NCI-H2107 treated with DMSO at 0.1 percent for 48 hours (cell line): ENCODE data around the gene RHEX.
"Not testable (repeated sequence)": the region's sequence is repeated elsewhere in the genome, so short reads cannot be mapped to it uniquely, and the experiment has no call there.

Experiments used
- DNase-seq: peaks from one replicate; lab custom pipeline; 2025; ENCODE audit not compliant: unreplicated experiment; lab: John Stamatoyannopoulos, UW

RHEX gene

DNA sequence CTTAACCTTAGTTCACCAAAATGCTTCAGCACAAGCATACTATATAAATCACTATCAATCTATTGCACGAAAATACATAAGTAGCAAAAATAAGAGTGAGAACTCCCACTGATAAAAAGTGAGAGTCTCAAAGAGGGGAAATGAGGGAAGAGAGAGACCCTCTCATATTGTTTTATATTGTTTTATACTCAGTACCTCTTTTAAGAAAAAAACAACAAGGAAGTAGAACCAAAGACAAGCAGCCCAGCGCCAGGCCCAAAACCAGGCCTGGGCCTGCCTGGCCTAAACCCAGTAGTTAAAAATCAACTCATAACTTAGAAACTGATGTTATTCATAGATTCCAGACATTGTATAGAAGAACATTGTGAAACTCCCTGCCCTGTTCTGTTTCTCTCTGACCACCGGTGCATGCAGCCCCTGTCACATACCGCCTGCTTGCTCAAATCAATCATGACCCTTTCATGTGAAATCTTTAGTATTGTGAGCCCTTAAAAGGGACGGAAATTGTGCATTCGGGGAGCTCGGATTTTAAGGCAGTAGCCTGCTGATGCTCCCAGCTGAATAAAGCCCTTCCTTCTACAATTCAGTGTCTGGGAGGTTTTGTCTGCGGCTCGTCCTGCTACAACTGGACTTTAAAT is 5.4 kb downstream of the RHEX start:
- not testable (repeated sequence) for DNase-seq

DNA sequence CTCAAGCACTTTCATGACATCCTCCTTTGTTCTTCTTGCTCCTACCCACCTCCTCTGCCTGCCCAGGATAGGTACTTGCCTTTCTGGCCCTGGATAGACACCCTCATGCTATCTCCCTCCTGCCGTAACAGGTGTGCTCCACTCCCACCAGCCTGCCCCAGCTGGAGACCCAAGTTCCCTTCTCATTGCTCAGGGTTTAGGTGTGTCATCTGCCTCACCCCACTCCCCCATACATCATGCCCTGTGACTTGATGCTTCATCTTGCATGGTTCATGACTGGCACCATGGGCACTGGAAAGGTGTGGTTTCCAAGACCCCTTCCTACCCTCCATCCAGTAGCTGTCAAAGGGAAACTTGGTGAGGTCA is 5.9 kb downstream of the RHEX start:
- no peak for DNase-seq

DNA sequence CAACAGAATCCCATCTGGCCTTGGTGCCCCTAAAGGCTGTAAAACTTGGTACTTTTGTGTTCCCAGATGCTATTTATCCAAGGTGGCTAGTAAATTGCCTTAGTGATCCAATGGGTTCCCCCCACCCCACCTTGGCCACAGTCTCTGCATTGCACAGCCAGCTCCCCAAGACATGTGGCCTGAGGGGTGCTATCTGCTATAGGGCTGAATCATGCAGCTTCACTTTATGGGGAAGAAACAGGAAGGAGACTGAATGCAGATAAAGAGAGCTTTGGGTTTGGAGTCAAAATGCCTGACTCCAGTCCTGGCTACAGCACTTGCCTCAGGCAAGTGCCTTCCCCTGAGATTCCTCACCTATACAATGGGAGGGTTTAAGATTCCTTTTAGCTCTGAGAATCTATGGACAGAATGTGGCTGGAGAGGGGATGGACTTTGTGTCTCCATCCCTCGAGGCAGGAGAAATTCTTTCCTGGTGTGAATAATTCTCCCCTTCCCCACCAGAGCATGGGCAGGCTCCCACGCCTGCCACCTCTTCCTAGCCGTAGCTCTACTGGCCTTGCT is 6.5 kb downstream of the RHEX start:
- no peak for DNase-seq

DNA sequence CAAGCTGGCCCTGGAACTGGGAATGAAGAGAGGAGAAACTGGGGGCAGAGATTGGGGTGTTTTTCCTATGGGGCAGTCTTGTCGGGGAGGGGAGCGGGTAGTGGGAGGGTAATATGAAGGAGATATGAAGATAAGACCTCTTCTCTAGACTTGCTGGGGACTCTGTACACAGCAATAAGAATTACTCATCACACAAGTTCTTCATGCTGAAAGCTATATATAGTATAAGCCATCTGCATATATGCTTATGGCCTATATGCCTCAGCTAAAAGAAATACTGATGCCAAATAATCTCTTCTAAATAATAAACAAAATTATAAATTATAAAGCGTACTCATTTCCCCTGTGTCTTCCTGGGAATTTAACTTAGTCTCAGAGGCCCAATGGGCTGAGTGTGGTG is 7.9 kb downstream of the RHEX start:
- DNase-seq = no peak

DNA sequence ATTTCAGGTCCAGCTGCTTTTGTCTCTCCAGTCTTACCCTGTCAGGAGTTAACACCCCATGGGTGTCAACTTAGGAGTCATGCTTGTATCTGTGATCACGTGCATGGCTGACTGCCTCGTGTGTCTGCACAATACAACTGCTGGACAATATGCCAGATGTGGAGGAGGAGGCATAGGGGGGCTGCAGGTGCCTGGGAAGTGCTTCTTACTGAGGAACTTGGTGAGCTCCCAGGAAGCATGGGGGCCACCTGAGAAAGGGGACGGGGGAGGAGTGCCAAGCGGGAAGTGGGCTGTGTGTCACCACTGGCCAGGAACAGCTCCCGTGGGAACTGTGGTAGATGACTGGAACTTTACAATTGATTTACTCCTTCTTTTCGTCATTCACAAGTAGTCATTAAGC is 9.5 kb downstream of the RHEX start:
- DNase-seq = no peak

DNA sequence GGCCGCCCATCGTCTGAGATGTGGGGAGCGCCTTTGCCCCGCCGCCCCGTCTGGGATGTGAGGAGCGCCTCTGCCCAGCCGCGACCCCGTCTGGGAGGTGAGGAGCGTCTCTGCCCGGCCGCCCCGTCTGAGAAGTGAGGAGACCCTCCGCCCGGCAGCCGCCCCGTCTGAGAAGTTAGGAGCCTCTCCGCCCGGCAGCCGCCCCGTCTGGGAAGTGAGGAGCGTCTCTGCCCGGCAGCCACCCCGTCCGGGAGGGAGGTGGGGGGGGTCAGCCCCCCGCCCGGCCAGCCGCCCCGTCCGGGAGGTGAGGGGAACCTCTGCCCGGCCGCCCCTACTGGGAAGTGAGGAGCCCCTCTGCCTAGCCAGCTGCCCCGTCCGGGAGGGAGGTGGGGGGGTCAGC is 11.0 kb downstream of the RHEX start:
- DNase-seq = not testable (repeated sequence)

DNA sequence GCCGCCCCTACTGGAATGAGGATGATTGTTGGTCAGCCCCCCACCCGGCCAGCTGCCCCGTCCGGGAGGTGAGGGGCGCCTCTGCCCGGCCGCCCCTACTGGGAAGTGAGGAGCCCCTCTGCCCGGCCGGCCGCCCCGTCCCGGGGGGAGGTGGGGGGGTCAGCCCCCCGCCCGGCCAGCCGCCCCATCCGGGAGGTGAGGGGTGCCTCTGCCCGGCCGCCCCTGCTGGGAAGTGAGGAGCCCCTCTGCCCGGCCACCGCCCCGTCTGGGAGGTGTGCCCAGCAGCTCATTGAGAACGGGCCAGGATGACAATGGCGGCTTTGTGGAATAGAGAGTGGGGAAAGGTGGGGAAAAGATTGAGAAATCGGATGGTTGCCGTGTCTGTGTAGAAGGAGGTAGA is 11.5 kb downstream of the RHEX start:
- not testable (repeated sequence) for DNase-seq

DNA sequence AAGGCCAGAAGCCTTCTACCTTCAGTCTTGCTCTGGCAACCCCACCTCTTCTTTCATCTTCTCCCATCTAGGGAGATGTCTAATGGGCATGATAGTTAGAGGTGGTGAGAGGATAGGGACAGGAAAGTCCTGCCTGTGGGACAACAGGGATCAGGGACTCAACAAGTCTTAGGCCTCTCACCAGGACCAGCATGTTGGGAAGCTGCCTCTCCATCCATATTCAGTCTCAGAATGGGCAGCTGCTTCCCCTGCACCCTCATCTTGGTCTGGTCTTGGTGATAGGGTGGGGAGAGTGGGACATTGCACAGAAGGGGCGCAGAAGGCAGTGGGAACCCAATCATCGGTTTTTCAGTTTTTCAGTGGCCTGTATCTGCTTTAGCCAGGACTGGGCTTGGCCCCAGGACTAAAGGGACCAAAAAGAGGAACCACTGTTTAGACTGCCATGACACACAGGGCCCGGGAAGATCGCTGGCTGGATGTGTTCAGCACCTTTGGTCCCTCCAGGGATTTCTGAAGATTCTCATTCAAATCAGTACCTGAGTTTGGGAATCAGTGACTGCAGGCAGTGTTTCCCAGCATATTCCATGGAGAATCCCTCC is 12.7 kb downstream of the RHEX start:
- DNase-seq = no peak

DNA sequence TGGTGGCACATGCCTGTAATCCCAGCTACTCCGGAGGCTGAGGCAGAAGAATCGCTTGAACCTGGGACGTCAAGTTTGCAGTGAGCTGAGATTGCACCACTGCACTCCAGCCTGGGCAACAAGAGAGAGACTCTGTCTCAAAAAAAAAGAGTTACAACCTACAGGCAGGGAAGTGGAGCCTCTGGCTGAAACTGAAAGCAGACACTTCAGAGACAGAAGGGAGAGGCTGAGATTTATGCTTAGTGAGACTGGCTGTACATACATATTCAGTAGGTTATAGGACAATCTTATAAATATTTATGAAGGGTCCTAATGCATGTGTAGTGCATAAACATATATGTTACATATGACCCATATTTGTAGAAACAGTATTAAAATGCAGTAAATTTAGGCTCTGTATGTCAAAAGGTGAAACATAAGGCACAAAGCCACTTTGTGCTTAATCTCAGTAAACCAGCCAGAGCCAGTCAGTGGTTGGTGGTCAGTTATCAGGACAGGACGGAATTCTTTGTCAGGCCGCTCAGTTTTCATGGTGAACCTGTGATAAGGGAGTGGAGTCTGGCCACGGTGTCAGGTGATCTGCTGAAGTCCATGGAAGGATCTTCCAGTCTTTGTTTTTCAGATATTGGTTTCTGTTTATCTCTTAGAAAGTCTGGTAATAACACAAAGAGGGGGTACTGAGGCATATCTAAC is 13.7 kb downstream of the RHEX start:
- DNase-seq = no peak

DNA sequence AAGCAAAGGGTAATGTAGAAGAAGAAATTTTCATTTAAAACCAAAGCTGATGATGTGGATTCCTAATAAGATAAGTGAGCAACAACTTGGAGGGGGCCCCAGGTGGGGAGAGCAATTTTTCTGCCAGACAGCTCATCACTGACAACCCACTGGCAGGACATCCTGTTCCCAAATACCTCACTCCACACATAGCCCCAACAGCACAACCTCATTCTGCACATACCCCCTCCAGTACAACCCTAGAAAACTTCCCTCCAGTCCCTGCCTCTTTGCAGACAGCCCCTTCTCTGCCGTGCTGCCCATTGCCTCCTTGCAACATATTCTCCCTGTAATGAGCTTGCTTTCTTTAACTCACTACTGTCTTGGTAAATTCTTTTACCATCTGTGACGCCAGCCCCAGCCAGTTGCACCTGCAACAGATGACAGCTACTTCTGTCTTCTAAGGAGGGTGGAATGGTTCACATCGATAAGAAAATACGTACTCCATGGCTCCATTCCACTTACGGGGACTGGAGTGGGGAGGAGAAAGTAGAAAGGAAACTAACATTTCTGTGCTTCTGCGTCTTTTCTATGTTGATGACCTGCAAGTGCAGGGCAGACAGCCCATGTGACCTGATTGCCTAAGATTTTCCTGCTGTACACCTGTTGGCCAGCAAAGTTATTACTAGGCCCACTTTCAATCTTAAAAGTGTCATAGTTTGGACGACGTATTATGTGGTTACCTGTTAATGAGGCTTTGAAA is 14.7 kb downstream of the RHEX start:
- no peak for DNase-seq

DNA sequence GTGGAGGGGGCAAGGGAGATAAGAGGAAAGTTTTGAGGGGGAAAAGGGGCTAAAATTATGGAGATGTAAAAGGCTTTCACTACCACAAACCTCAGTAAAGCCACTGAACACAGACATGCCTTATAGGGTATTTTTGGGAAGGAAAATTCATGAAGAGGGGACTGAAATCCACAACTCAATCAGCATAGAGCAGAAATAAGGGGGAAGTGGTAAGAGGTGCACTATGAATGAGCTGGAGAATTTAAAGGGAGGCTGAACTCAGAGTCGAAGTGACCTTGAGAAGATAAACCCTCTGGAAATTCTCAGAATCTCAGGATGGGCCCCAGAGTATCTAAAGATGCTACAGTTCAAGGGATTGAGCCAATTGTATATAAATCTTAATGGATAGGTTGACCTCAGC is 15.3 kb downstream of the RHEX start:
- no peak for DNase-seq

DNA sequence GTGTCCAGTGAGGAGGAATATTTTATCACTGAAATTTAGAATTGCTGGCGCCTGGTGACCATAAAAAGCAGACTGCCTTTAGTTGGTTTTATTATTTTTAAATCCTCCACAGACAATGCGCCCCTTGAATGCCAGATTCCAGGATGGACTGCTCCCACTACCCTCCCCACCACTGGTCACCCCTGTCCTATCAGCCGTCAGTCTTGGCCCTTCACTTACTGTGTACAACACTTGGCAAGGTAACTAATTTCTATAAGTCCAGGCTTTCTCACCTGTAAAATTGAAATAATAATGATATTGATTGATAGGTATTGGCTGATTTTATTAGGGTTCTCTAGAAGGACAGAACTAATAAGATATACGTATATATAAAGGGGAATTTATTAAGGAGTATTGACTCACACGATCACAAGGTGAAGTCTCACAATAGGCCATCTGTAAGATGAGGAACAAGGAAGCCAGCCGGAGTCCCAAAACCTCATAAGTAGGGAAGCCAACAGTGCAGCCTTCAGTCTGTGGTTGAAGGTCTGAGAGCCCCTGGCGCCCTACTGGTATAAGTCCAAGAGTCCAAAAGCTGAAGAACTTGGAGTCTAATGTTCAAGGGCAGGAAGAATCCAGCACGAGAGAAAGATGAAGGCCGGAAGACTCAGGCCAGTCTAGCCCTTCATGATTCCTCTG is 17.8 kb downstream of the RHEX start:
- DNase-seq = no peak

DNA sequence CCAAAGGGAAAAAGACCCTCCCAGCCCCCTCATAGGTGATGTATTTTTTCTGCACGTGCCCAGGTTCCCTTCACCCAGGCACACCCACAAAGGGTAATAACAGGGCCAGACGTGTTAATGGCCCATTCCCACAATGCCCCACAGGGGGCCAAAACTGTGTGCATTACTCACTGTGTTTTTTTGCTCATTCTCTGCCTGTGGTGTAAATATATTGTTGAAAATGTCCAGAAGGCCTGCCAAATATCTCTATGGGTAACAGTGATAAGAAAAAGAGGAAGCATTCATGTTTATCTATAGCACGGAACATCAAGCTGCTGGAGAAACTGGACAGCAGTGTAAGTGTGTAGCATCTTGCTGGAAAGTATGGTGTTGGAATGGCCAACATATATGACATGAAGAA is 21.9 kb downstream of the RHEX start:
- no peak for DNase-seq

DNA sequence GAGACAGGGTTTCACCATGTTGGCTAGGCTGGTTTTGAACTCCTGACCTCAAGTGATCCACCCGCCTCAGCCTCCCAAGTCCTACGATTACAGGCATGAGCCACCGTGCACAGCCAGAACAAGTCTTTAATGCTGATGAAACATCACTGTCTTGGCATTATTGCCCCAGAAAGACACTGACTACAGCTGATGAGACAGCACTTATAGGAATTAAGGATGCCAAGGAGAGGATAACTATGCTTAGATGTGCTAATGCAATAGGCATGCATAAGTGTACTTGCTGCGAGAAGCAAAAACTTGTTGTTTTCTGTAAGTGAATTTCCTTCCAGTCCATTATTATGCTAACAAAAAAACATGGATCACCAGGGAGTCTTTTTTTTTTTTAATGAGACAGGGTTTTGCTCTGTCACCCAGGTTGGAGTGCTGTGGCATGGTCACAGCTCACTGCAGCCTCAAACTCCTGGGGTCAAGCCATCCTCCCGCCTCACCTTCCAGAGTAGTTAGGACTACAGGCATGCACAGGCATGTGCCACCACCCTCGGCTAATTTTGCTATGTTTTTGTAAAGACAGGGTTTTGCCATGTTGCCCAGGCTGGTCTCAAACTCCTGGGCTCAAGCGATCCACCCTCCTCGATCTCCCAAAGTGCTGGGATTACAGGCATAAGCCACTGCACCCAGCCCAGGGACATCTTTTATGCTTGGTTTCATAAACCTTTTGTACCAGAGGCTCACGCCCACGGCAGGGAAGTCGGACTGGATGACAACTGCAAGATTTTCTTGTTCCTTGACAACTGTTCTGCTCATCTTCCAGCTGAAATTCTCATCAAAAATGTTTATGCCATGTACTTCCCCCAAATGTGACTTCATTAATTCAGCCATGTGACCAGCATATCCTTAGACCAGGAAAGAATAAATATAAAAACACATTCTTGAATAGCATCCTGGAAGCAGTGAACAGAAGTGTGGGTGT is 23.1 kb downstream of the RHEX start:
- DNase-seq = no peak

DNA sequence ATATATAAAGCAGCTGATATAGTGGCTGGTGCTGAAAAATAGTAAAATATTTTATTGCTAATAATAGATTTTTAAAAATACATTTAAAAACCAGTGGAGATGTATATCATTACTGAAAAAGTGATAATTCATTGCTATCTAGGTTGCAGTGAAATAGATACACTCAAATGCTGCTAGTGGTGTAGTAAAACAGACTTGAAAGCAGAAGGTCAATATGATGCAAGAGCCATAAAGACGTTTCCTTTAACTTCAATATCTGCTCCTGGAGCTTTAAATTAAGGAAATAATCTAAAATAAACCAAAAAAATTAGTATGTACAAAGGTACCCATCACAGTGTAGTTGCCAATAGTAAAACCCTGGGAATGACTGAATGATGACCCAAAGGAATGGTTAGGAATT is 26.2 kb downstream of the RHEX start:
- DNase-seq = no peak

DNA sequence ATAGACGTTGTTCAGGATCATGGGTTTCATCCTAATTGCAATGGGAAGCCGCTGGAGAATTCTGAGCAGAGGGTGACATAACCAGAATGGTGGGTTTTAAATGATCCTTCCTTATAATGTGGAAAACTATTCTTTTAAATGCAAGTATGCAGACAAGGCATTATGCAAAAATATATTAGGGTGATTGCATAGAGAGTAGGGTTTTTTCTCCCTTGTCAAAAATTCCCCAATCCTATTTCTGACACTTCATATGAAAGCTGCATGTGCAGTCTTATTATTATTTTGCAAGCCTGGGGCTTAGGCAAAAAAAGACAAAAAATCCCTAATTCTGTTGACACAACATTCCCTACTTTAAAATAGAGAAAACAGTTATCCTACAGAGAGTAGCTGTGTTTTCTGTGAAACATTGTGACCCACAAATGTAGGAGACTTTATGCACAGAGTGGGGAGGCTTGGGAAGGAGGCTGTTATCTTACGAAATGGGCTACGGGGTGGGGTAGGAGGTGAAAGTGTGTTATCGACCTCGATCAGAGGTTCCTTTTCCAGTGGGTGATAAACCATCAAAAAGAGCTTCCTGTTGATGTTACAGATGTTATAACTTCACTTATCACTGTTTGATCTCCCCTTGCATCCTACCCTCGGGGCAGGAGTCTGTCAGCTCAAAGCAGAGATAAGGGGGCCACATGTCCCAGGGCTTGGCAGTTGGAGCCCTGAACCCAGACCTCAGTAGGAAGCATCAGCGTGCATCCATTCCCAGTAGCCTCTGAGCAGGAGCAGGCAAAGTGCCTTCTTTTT is 27.2 kb downstream of the RHEX start:
- no peak for DNase-seq

DNA sequence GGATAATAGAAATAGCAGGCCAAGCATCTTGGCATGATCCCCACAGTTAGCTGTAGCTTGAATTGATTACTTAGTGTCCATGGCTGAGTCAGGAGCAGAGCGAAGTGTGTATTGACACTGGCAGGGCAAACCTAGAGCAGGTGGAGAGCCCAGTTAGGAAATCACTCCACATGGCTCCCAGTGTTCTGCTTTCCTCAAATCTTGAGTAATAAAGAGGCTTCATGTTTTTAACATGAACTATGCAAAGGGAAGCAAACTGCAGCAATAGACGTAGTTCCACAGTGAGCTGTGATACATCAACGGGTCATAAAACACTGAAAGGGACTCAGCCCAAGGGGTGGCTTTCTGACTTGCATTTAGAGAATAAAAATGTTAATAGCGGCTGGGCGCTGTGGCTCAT is 28.9 kb downstream of the RHEX start:
- DNase-seq = no peak

DNA sequence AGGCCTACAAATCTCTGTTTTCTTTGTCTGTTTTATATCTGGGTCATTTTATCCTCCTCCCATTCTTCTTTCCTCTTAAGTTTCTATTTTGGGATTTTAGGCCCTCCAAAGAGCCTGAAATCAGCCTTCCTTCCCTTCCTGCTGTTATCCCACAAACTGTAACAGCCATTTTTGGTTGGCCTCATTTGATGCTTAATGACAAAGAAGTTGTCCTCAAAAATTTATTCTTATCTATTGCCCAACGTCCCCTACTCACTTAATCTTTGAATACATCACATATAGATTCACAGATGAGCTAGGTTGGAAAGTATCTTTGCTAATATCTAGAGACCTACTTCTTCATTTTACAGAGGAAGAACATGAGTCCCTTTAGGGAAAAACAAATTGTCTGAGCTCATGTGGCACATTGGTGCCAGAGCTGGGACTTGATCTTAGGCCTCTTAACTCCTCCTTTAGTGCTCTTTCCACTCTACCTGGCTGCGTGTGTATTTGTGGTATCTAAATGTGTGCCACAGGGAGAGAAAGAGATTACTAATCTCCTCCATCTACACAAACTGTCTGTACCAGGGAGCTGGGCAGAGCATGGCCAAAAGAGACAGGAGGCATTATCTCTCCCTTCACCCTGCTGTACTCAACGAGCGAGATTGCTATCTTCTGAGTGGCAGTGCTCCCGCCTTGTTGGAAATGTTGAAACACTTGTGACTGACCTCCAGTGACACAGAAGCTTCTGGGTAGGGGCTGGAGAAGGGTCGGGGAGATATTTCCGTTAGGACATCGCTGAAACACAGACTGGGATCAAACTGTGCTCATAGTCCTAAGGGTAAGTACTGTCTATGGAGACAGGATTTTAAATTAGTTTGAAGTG is 30.1 kb downstream of the RHEX start:
- DNase-seq = no peak
